ENCODE measurements around the gene SLC6A6.

DNA sequence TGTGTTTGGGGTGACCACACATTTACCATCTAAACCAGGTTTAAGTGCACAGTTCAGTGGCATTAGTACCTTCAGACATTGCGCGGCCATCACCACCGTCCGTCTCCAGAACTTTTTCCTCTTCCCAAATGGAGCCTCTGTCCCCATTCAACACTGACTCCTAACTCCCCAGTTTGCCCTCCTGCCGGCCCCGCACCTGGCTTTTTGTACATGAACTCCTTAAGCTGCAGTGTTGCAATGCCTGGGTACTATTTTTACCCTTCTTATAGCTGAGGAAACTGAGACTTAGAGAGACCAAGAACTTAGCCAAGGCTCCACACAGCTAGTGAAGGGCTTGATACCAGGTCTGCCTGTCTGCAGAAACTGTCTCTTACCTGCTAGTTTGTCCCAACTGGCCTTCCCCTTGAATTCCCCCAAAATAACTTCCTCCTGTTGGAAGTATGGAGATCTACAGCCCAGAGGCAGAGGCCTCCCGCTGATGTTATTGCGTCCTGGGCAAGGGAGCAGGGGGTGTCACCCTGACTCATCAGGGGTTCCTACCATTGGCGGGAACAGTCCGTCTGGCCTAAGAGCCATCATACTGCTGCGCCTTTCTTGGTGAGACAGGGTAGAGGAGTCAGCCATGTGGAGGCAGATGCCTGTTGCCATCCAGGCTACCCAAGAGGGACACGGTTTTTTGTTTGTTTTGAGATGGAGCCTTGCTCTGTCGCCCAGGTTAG is 72.1 kb downstream of the SLC6A6 start:
- TF ChIP-seq, protein P1, sequence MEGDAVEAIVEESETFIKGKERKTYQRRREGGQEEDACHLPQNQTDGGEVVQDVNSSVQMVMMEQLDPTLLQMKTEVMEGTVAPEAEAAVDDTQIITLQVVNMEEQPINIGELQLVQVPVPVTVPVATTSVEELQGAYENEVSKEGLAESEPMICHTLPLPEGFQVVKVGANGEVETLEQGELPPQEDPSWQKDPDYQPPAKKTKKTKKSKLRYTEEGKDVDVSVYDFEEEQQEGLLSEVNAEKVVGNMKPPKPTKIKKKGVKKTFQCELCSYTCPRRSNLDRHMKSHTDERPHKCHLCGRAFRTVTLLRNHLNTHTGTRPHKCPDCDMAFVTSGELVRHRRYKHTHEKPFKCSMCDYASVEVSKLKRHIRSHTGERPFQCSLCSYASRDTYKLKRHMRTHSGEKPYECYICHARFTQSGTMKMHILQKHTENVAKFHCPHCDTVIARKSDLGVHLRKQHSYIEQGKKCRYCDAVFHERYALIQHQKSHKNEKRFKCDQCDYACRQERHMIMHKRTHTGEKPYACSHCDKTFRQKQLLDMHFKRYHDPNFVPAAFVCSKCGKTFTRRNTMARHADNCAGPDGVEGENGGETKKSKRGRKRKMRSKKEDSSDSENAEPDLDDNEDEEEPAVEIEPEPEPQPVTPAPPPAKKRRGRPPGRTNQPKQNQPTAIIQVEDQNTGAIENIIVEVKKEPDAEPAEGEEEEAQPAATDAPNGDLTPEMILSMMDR (IDR thresholded peaks at IDR 0.05), result no peak
- no peak for TF ChIP-seq POLR2A (IDR thresholded peaks at IDR 0.05)

Data from breast epithelium (tissue), 3 donors.